GM12874 (cell line): Measurements from ENCODE around the gene IGFN1.

ENCODE experiments used
- TF ChIP-seq, protein P1 (sequence below): IDR thresholded peaks from 2 replicates; pipeline ENCODE4 v1.5.1; 2011; ENCODE audit warnings: low read depth, mild to moderate bottlenecking, control low read depth, low read length, moderate library complexity; ENCODE audit not compliant: insufficient read depth

IGFN1 gene

DNA sequence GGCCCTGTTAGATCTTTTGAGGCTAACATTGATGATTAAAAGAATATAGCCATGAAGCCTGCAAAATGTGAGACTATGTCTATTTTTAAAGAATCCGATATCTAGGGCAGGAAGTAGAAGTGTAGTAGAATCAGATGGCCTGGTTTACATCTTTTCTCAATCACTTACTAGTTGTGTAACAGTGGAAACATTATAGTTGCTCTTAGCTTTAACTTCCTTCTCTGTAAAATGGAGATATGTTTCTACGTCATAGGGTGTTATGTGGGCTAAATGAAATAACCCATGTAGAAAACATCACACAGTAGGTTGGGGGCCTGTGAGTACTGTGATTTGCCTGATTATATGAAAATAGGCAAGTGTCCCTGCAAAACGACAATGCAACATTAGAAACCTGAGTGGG lies 4.4 kb upstream of the IGFN1 start:
- TF ChIP-seq, protein P1, sequence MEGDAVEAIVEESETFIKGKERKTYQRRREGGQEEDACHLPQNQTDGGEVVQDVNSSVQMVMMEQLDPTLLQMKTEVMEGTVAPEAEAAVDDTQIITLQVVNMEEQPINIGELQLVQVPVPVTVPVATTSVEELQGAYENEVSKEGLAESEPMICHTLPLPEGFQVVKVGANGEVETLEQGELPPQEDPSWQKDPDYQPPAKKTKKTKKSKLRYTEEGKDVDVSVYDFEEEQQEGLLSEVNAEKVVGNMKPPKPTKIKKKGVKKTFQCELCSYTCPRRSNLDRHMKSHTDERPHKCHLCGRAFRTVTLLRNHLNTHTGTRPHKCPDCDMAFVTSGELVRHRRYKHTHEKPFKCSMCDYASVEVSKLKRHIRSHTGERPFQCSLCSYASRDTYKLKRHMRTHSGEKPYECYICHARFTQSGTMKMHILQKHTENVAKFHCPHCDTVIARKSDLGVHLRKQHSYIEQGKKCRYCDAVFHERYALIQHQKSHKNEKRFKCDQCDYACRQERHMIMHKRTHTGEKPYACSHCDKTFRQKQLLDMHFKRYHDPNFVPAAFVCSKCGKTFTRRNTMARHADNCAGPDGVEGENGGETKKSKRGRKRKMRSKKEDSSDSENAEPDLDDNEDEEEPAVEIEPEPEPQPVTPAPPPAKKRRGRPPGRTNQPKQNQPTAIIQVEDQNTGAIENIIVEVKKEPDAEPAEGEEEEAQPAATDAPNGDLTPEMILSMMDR: no peak

DNA sequence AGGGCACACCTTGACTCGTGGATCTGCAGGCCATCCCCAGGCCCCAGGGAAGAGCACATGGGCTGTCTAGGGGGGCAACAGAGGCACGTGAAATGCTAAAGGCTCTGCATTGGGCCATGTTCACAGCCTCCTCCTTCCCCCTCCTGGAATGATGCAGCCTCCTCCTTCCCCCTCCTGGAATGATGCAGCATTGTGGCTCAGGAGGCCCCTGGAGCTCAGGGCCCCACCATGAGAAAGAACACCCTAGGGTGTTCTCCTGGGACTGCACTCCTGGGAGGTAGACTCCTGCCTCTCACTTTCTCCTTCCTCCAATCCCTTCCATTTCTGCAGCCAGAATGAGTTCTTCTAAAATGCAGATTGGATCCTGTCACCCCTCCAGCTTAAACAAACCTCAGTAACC lies 1.5 kb upstream of the IGFN1 start:
- TF ChIP-seq, protein P1: no peak

DNA sequence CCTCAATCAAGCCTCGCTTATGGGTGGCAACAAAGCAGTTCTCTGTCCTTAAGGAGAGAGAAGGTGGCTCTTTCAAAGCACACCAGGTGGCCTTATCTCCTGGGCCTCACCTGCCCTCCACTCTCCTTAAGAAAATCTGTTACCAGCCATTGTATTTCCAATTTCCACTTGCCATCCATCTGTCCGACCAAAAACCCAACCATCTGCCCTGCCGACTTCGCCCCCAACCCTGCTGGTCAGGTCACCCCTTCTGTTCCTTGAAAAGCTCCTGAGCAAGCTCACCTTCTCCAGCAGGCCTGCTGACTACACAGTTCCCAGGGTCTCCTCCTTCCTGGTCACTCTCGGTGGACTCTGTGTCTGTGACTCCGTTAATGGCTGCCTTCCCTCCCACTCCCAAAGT lies 619 bp upstream of the IGFN1 start:
- TF ChIP-seq, protein P1: no peak

DNA sequence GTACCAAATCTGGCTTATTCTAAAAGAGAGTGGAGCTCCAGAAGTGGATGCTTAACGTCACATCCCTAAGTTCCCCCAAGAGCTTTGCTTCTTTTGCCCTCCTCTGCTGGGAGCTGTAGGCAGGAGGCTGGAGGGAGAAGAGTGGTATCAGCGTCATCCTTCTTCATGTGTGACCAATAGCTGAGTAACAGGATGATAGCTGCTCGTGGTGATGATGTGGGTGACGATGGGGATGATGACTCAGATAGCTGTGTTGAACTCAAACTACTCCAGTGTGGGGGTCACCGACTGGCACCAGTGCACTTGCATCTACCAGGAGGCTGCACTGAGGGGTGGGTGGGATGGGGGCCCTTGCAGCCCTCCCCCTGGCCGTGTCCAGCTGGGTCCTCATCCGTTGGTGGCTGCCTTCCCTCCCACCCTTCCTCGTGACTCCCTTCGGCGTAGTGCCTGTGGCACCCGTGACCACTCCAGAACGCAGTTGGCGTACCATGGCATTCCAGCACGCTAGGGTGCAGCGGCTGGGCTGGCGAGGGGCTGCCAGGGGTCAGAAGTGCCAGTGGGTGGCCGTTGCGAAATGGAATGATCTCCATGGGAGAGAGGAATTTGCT lies 1.1 kb downstream of the IGFN1 start:
- TF ChIP-seq, protein P1: no peak

DNA sequence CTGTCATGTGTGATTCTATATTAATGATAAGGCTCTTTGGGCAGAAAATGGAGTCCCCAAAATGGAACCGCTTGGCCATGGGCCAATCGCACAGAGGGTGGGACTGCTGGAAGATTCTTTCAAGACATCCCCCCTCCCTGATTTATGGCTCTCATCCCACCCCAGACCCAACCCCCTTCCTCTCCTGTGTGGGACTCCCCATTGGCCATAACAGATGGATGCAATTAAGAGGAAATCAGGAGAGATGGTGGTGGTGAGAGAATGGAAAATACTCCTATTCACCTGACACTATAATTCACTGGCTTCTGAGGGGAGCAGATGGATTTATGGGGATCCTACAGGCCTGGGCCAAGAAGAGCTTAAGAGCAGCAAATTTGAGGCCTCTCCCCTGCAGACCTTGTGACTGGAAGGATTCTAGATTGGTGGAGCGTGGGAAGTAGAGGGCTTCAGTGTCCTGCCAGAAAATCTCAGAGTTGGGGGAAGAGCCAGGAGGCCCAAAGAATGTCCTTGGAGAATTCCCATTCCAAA lies 1.7 kb downstream of the IGFN1 start:
- TF ChIP-seq, protein P1: no peak

DNA sequence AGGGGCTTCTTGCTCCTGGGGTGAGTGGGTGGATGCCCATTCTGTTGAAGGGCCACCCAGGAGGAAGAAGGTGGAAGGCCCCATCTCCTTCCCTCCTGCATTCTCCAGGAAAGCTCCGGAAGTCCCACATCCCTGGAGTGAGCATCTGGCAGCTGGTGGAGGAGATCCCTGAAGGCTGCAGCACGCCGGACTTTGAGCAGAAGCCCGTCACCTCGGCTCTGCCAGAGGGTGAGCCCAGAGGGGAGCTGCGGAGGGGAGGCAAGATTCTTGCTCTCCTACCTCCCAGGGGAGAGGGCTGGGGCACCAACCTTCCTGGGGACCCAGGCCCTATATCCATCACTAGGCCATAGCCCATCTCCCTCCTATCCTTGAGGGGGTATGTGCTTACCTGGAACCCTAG lies 3.4 kb downstream of the IGFN1 start:
- TF ChIP-seq, protein P1: no peak

DNA sequence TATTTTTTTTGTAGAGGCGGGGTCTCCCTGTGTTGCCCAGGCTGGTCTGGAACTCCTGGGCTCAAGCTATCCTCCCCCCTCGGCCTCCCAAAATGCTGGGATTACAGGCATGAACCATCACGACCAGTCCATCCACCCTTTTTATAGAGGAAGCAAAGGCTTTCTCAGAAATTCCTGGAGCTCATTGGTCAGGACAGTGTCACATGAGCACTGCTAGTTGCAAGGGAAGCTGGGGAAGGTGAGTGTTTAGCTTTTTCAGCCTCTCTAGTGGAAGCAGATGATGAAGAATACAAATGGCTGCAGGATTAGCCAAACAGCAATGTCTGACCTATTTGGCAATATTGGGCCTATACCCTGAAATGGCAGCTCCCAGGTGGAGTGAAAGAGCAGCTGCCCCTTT lies 8.0 kb downstream of the IGFN1 start:
- TF ChIP-seq, protein P1: no peak

DNA sequence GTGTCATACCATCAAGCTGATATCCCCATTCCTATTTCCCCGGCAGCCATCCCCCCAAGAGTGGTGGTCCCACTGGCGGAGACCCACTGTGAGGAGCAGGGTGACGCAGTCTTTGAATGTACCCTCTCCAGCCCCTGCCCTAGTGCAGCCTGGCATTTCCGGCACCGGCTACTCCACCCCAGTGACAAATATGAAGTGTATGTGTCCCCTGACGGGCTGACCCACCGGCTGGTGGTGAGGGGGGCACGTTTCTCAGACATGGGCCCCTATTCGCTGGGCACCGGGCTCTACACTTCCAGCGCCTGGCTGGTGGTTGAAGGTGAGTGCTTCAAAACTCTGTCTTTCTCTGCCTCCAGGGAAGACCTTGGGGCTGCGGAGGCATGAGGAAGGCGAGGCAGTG lies 14.4 kb downstream of the IGFN1 start:
- TF ChIP-seq, protein P1: no peak
